NCI-H1105 treated with DMSO at 0.1 percent for 48 hours (cell line): Measurements from ENCODE around the gene KRT8.

Experiments
- DNase-seq: peaks from one replicate; lab custom pipeline; 2025; lab: John Stamatoyannopoulos, UW

The KRT8 gene

GRCh38 chr12:52847335-52848102 lies 57.4 kb downstream of the KRT8 start:
- no peak for DNase-seq
